H1 (cell line): Measurements from ENCODE around the gene MRPS12. TPM values are rescaled to one million over a fixed set of nuclear protein-coding genes. Genes with fewer than 3 reads are reported as not detected.

Source experiments
- CBX8 ChIP-seq: fragments of 300-800, 300-1000 bp; sonication (generic); IDR thresholded peaks from 2 replicates; pipeline ENCODE4 v1.7.1; 2016; ENCODE audit warnings: low read depth, low read length, borderline replicate concordance
- CHD2 ChIP-seq: IDR thresholded peaks from 2 replicates; pipeline ENCODE4 v1.6.1; 2012; ENCODE audit warnings: low read length, improper control_type of control experiment
- CHD7 ChIP-seq: fragments of 300-600 bp; sonication (generic); IDR thresholded peaks from 2 replicates; pipeline ENCODE4 v1.7.1; 2012; ENCODE audit warnings: low read length, moderate library complexity, mild to moderate bottlenecking, inconsistent platforms; ENCODE audit not compliant: insufficient replicate concordance
- EP300 ChIP-seq, 2 experiments: IDR thresholded peaks; 1 replicate in 1 of 2; 2 replicates in 1 of 2; pipeline ENCODE4 v1.6.1; 2011 to 2012; ENCODE audit warnings: low read depth in 2 of 2, low read length in 2 of 2, mild to moderate bottlenecking in 2 of 2, borderline replicate concordance in 1 of 2, inconsistent platforms in 1 of 2, moderate library complexity in 1 of 2
- polyA plus RNA-seq, 7 experiments: library from polyadenylated mRNA; depleted of rRNA in 3 of 7; stranded (reverse) in 5 of 7; unstranded in 2 of 7; fragments of >200 nt in 5 of 7; fragments of 200-250 nt in 2 of 7; gene quantifications; 1 replicate in 5 of 7; 2 replicates in 1 of 7; 4 replicates in 1 of 7; pipeline versions ENCODE4 v1.2.1 to v1.2.3, GENCODE V29; 2011 to 2013; ENCODE audit warnings: missing spikeins in 2 of 7, mixed read lengths in 2 of 7
- total RNA-seq: library from RNA; stranded (reverse); fragmentation: NEBNext Ultra II Directional; extraction: Animal tissue kit (Norgen Biotek cat#: 25700); gene quantifications from 2 replicates; pipeline ENCODE4 v1.2.1, GENCODE V29; 2021

MRPS12 gene
- total and polyA plus RNA-seq, 2 of the 8 experiments (the other 6 are each of a cell fraction or from before 2014, with no cell fraction given) = 79.0 to 175 TPM

DNA sequence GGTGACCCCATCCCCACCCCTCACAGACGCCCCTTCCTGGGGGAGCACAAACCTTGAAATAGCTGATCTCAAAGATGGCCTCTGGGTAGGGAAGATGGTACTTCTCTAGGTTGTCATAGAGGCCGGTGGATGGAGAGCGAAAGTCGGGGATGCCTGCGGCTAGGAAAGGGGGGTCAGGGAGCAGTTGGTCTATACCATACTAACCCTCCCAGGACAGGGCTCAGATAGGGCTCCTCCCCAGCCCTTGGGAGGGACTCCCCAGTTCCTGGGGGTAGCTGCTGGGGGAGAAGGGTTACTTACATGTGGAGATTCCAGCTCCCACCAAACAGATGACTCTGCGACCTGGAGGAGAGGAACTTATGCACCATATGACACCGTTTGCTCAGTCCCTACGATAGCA is 40.9 kb upstream of the MRPS12 start (continued):
- TF ChIP-seq EP300 (IDR thresholded peaks at IDR 0.05; ENCODE audit: borderline replicate concordance in 1 of 2, low read depth in 2 of 2, low read length in 2 of 2) = no peak
- no peak for TF ChIP-seq CHD2
- TF ChIP-seq CHD7 = no peak
- no peak for TF ChIP-seq CBX8
- TF ChIP-seq, all 59 proteins: peak for 0
